ENCODE data around the gene STARD9. TPM values are rescaled to one million over a fixed set of nuclear protein-coding genes. Genes with fewer than 3 reads are reported as not detected.

STARD9 gene
- total and polyA plus RNA-seq, 2 experiments from 2014 or later, result 1.8 to 6.2 TPM

- TF ChIP-seq ZNF462 (CRISPR knock-in tag; IDR thresholded peaks at IDR 0.05) (no peak), REST (IDR thresholded peaks at IDR 0.05; ENCODE audit: unreplicated experiment) (no peak)
Measured at GRCh38 chr15:42675021-42675420, 99.6 kb downstream of the STARD9 start (continued).

- H3K9me3 Mint-ChIP-seq, result no peaks in the 10 kb centered on the region
- H2AFZ ChIP-seq, result no peak overlapping the region
- no peaks in the 10 kb centered on the region for H3K9me2 ChIP-seq (ENCODE audit: insufficient read depth)
- no peaks in the 10 kb centered on the region for H3F3A ChIP-seq (replicated peaks; ENCODE audit: low read depth)
- H3K4me3 ChIP-seq, result no peak overlapping the region
- no peak overlapping the region for H3K27ac Mint-ChIP-seq
- no peaks in the 10 kb centered on the region; the same call in 1 of the 2 replicates for H3K36me3 ChIP-seq (ENCODE audit: insufficient read depth)
- DNase-seq (ENCODE audit: low spot score) (no peak), ATAC-seq (no peak)
- H3K27me3 ChIP-seq (ENCODE audit: insufficient read depth), result no peaks in the 10 kb centered on the region
- H4K20me1 ChIP-seq (replicated peaks; ENCODE audit: insufficient read depth), result no peaks in the 10 kb centered on the region
- H3K27ac ChIP-seq (ENCODE audit: low read depth), result no peak overlapping the region
- H3K4me3 Mint-ChIP-seq, result no peak overlapping the region
- H3K4me2 ChIP-seq, result no peak overlapping the region
- H3K36me3 Mint-ChIP-seq (ENCODE audit: low read depth), result peaks cover 3% of the 10 kb centered on the region; the same call in 1 of the 3 replicates
- no peaks in the 10 kb centered on the region for H3K4me1 Mint-ChIP-seq
- no peaks in the 10 kb centered on the region for H3K79me2 ChIP-seq (replicated peaks; ENCODE audit: insufficient read depth)
- H3K4me1 ChIP-seq (ENCODE audit: insufficient read depth), result no peaks in the 10 kb centered on the region
- no peaks in the 10 kb centered on the region for H3K27me3 Mint-ChIP-seq (ENCODE audit: insufficient read depth, low read depth, poor library complexity)
- no peak for TF ChIP-seq ETS1 (IDR thresholded peaks at IDR 0.05)
- no peak for TF ChIP-seq REST (IDR thresholded peaks at IDR 0.05; ENCODE audit: unreplicated experiment)
- no peak for TF ChIP-seq CTCF (conservative IDR thresholded peaks at IDR 0.05; ENCODE audit: low read depth in 2 of 2)
Measured at GRCh38 chr15:42679285-42680141, 104.1 kb downstream of the STARD9 start.

Data from GM23338 (cell line).